ENCODE data around the gene MOSMO.

DNA sequence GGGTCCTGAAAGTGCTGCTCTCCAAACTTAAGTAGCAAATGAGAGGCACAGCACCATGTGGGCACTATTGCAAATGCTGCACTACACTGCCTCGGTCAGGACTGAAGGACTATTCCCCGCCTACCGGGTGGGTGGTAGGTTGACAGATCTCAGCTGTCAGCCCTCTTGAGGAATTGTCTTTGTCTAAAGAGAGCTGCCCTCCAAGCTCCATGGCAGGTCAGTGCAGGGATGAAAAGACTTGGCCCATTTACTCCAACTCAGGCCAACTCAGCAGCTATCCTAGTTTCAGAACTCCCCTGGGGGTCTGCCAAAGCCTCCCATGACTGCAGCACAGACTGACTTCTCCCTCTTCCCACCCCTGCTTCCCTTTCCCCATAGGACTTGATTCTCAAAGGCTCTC is 3.6 kb upstream of the MOSMO start:
- no peak for TF ChIP-seq EGR1 (IDR thresholded peaks at IDR 0.05; ENCODE audit: low read depth in 2 of 2)
- no peak for TF ChIP-seq FOXA1 (IDR thresholded peaks at IDR 0.05)
- TF ChIP-seq, protein P1, sequence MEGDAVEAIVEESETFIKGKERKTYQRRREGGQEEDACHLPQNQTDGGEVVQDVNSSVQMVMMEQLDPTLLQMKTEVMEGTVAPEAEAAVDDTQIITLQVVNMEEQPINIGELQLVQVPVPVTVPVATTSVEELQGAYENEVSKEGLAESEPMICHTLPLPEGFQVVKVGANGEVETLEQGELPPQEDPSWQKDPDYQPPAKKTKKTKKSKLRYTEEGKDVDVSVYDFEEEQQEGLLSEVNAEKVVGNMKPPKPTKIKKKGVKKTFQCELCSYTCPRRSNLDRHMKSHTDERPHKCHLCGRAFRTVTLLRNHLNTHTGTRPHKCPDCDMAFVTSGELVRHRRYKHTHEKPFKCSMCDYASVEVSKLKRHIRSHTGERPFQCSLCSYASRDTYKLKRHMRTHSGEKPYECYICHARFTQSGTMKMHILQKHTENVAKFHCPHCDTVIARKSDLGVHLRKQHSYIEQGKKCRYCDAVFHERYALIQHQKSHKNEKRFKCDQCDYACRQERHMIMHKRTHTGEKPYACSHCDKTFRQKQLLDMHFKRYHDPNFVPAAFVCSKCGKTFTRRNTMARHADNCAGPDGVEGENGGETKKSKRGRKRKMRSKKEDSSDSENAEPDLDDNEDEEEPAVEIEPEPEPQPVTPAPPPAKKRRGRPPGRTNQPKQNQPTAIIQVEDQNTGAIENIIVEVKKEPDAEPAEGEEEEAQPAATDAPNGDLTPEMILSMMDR (IDR thresholded peaks at IDR 0.05; ENCODE audit: low read depth, low read length, missing input control) = no peak
- TF ChIP-seq, protein P2, sequence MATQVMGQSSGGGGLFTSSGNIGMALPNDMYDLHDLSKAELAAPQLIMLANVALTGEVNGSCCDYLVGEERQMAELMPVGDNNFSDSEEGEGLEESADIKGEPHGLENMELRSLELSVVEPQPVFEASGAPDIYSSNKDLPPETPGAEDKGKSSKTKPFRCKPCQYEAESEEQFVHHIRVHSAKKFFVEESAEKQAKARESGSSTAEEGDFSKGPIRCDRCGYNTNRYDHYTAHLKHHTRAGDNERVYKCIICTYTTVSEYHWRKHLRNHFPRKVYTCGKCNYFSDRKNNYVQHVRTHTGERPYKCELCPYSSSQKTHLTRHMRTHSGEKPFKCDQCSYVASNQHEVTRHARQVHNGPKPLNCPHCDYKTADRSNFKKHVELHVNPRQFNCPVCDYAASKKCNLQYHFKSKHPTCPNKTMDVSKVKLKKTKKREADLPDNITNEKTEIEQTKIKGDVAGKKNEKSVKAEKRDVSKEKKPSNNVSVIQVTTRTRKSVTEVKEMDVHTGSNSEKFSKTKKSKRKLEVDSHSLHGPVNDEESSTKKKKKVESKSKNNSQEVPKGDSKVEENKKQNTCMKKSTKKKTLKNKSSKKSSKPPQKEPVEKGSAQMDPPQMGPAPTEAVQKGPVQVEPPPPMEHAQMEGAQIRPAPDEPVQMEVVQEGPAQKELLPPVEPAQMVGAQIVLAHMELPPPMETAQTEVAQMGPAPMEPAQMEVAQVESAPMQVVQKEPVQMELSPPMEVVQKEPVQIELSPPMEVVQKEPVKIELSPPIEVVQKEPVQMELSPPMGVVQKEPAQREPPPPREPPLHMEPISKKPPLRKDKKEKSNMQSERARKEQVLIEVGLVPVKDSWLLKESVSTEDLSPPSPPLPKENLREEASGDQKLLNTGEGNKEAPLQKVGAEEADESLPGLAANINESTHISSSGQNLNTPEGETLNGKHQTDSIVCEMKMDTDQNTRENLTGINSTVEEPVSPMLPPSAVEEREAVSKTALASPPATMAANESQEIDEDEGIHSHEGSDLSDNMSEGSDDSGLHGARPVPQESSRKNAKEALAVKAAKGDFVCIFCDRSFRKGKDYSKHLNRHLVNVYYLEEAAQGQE (IDR thresholded peaks at IDR 0.05) = no peak
- no peak for TF ChIP-seq YY1 (IDR thresholded peaks at IDR 0.05)
- TF ChIP-seq RXRA (IDR thresholded peaks at IDR 0.05) = no peak
- TF ChIP-seq, protein P3, sequence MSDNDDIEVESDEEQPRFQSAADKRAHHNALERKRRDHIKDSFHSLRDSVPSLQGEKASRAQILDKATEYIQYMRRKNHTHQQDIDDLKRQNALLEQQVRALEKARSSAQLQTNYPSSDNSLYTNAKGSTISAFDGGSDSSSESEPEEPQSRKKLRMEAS (IDR thresholded peaks at IDR 0.05) = no peak
- TF ChIP-seq HNF4G (IDR thresholded peaks at IDR 0.05) = no peak
- no peak for TF ChIP-seq RAD21 (IDR thresholded peaks at IDR 0.05)

Data from liver (tissue), 3 donors.